Trophoblast cell (in vitro differentiated cells and primary cell): Measurements from ENCODE around the gene STRADA.

Experiments used
- DNase-seq, 2 donors: peaks; one replicate each; pipeline ENCODE4 v3.0.0-alpha.2; 2016
- H2AFZ ChIP-seq: 2 replicates; pipeline ENCODE4 v1.6.1; 2013; ENCODE audit warnings: low read length, moderate library complexity, mild to moderate bottlenecking; ENCODE audit not compliant: insufficient read depth, poor library complexity
- H2AK5ac ChIP-seq: 2 replicates; pipeline ENCODE4 v1.6.1; 2013; ENCODE audit warnings: mild to moderate bottlenecking, low read length
- H2BK120ac ChIP-seq: 2 replicates; pipeline ENCODE4 v1.6.1; 2013; ENCODE audit warnings: low read length, mild to moderate bottlenecking, moderate library complexity; ENCODE audit not compliant: insufficient read depth, poor library complexity
- H2BK12ac ChIP-seq: 2 replicates; pipeline ENCODE4 v1.6.1; 2013; ENCODE audit warnings: mild to moderate bottlenecking, low read length, moderate library complexity
- H2BK5ac ChIP-seq: 2 replicates; pipeline ENCODE4 v1.6.1; 2013; ENCODE audit warnings: low read length, low read depth, moderate library complexity, mild to moderate bottlenecking; ENCODE audit not compliant: poor library complexity
- H3K14ac ChIP-seq: 2 replicates; pipeline ENCODE4 v1.6.1; 2013; ENCODE audit warnings: mild to moderate bottlenecking, low read length
- H3K18ac ChIP-seq: 2 replicates; pipeline ENCODE4 v1.6.1; 2013; ENCODE audit warnings: mild to moderate bottlenecking, low read length
- H3K23ac ChIP-seq: 2 replicates; pipeline ENCODE4 v1.6.1; 2013; ENCODE audit warnings: low read length
- H3K27ac ChIP-seq: 2 replicates; pipeline ENCODE4 v1.5.1; 2013; ENCODE audit warnings: low read depth, mild to moderate bottlenecking, inconsistent platforms, low read length, moderate library complexity
- H3K27me3 ChIP-seq: 2 replicates; pipeline ENCODE4 v1.6.1; 2013; ENCODE audit warnings: inconsistent platforms, mild to moderate bottlenecking, low read length, moderate library complexity; ENCODE audit not compliant: insufficient read depth
- H3K36me3 ChIP-seq, 2 experiments: 1 replicate in 1 of 2; 2 replicates in 1 of 2; pipeline ENCODE4 v1.6.1; 2013; ENCODE audit warnings: low read length in 2 of 2, mild to moderate bottlenecking in 2 of 2, moderate library complexity in 1 of 2; ENCODE audit not compliant: insufficient read depth in 2 of 2, control insufficient read depth in 1 of 2
- H3K4ac ChIP-seq: 2 replicates; pipeline ENCODE4 v1.6.1; 2013; ENCODE audit warnings: low read depth, mild to moderate bottlenecking, low read length, moderate library complexity
- H3K4me1 ChIP-seq, 2 experiments: 1 replicate in 1 of 2; 2 replicates in 1 of 2; pipeline ENCODE4 v1.6.1; 2013; ENCODE audit warnings: low read length in 2 of 2, mild to moderate bottlenecking in 2 of 2, moderate library complexity in 1 of 2; ENCODE audit not compliant: insufficient read depth in 2 of 2, control insufficient read depth in 1 of 2
- H3K4me2 ChIP-seq: 2 replicates; pipeline ENCODE4 v1.6.1; 2013; ENCODE audit warnings: inconsistent platforms, mild to moderate bottlenecking, low read length, moderate library complexity
- H3K4me3 ChIP-seq: 2 replicates; pipeline ENCODE4 v1.5.1; 2013; ENCODE audit warnings: mild to moderate bottlenecking, low read depth, low read length, inconsistent platforms
- H3K79me1 ChIP-seq: one replicate; pipeline ENCODE4 v1.6.1; 2013; ENCODE audit warnings: low read length
- H3K79me2 ChIP-seq: 2 replicates; pipeline ENCODE4 v1.6.1; 2013; ENCODE audit warnings: low read length, mild to moderate bottlenecking; ENCODE audit not compliant: control insufficient read depth, insufficient read depth, poor library complexity
- H3K9ac ChIP-seq: 2 replicates; pipeline ENCODE4 v1.6.1; 2013; ENCODE audit warnings: mild to moderate bottlenecking, low read length
- H3K9me3 ChIP-seq: 2 replicates; pipeline ENCODE4 v1.6.1; 2013; ENCODE audit warnings: low read depth, mild to moderate bottlenecking, control low read depth, inconsistent platforms, low read length; ENCODE audit not compliant: insufficient read depth
- H4K12ac ChIP-seq: 2 replicates; pipeline ENCODE4 v1.6.1; 2013; ENCODE audit warnings: low read depth, mild to moderate bottlenecking, low read length, moderate library complexity
- H4K8ac ChIP-seq: 2 replicates; pipeline ENCODE4 v1.6.1; 2013; ENCODE audit warnings: low read depth, mild to moderate bottlenecking, low read length, moderate library complexity
- H4K91ac ChIP-seq: one replicate; pipeline ENCODE4 v1.6.1; 2013; ENCODE audit warnings: low read depth, mild to moderate bottlenecking, low read length, moderate library complexity
- WGBS: extraction: QIAGEN DNeasy Blood & Tissue Kit; methylation state at CpG from one replicate; pipeline ENCODE4 v1.1.7; 2013; ENCODE audit warnings: missing lambda C conversion rate; ENCODE audit not compliant: insufficient read length, insufficient coverage; ENCODE audit errors: extremely low coverage; 5-methylcytosine and 5-hydroxymethylcytosine counted together

Gene STRADA

DNA sequence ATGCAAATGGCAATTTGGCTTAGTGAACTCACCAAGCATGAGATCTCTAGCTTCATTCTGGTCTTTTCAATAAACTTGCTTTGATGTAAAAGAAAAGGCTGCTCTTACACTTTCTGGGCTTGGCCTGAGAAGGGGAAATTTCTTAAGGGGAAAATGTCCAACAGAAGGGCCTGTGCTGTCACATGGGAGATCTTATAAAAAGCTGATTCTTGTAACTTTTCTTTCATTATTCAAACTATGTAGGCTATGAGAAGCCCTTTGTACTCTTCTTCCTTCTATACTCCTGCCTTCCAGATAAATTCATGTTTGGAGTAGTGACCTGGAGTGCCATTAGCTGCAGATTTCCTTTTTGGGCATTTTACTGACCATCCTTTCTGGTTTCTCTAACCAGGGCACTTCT lies 58.6 kb downstream of the STRADA start:
- H3K4me1 ChIP-seq = peaks cover 6 to 7% of the 10 kb centered on the region in 2 experiments

DNA sequence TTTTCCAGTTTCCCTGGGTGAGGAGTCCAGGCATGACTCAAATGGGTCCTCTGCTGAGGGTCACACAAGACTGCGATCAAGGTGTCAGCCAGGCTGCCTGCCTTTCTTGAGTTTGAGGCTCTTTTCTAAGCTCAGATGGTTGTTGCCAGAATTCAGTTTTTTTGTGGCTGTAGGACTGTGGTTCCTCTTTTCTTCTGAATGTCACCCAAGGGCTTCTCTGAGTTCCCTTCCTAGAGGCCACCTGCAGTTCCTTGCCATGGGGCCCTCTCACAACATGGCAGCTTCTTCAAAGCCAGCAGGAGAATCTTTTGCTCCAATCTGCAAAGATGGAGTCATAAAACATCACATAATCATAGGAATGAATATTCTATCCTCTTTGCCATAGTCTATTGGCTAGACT lies 59.2 kb downstream of the STRADA start:
- Histone ChIP-seq H4K12ac (no peak overlapping the region), H4K91ac (no peak overlapping the region), H3K27me3 (no peaks in the 10 kb centered on the region), H3K4me2 (no peak overlapping the region), H3K36me3 (peaks cover 7 to 10% of the 10 kb centered on the region in 2 experiments), H2AFZ (no peak overlapping the region), H3K18ac (no peak overlapping the region), H3K23ac (no peak overlapping the region), H3K79me2 (no peaks in the 10 kb centered on the region), H2AK5ac (no peak overlapping the region), H3K4me1 (peaks cover 6 to 7% of the 10 kb centered on the region in 2 experiments), H2BK120ac (no peak overlapping the region), H2BK12ac (no peak overlapping the region), H3K9me3 (no peaks in the 10 kb centered on the region), H3K9ac (no peak overlapping the region), H3K27ac (no peak overlapping the region), H3K14ac (no peak overlapping the region), H3K4me3 (no peak overlapping the region), H3K4ac (no peak overlapping the region), H3K79me1 (peaks cover 2% of the 10 kb centered on the region), H4K8ac (no peak overlapping the region), H2BK5ac (no peak overlapping the region)
- WGBS = no CpG with 5 or more reads among the region's 1 CpG
- DNase-seq = no peak

More for the DNA sequence above, 58.6 kb downstream of the STRADA start:
- Histone ChIP-seq H3K27me3 (no peaks in the 10 kb centered on the region), H3K23ac (no peak overlapping the region), H3K14ac (no peak overlapping the region), H3K79me1 (peaks cover 2% of the 10 kb centered on the region), H3K18ac (no peak overlapping the region), H3K36me3 (peaks cover 4 to 5% of the 10 kb centered on the region in 2 experiments), H3K9me3 (no peaks in the 10 kb centered on the region), H2BK120ac (no peak overlapping the region), H4K91ac (no peak overlapping the region), H4K12ac (no peak overlapping the region), H3K4me3 (no peak overlapping the region), H2AK5ac (no peak overlapping the region), H3K4me2 (no peak overlapping the region), H4K8ac (no peak overlapping the region), H2BK5ac (no peak overlapping the region), H3K9ac (no peak overlapping the region), H3K4ac (no peak overlapping the region), H2AFZ (no peak overlapping the region), H2BK12ac (no peak overlapping the region), H3K27ac (no peak overlapping the region), H3K79me2 (no peaks in the 10 kb centered on the region)
- no peak for DNase-seq

DNA sequence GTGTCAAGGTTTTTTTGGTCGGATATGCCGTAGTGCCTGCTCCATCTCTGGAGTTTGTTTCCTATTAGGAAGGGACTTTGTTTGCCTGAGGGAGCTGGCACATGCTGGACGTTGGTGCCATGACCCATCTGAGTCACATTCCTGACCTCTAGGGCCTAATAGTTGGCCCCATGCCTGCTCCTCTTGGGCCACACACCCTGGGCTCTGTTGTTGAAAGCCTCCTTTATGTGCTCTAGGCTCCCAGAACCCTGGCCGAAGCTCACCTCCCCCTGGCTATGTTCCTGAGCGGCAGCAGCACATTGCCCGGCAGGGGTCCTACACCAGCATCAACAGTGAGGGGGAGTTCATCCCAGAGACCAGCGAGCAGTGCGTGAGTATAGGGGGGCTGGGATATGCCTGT lies 60.1 kb downstream of the STRADA start:
- H4K91ac ChIP-seq = no peak overlapping the region
- no peak overlapping the region for H2BK5ac ChIP-seq
- H3K9ac ChIP-seq = no peak overlapping the region
- H2BK12ac ChIP-seq = no peak overlapping the region
- H2BK120ac ChIP-seq = no peak overlapping the region
- no peak overlapping the region for H3K14ac ChIP-seq
- H3K27me3 ChIP-seq = no peaks in the 10 kb centered on the region
- no peak overlapping the region for H3K4me3 ChIP-seq
- DNase-seq = no peak
- H3K4me2 ChIP-seq = no peak overlapping the region
- peak overlapping the region; percentile 14 for H3K27ac ChIP-seq
- no peaks in the 10 kb centered on the region for H3K9me3 ChIP-seq
- peaks cover 6 to 7% of the 10 kb centered on the region in 2 experiments for H3K4me1 ChIP-seq
- H3K36me3 ChIP-seq = peaks cover 7 to 10% of the 10 kb centered on the region in 2 experiments
- peaks cover 2% of the 10 kb centered on the region for H3K79me1 ChIP-seq
- H4K12ac ChIP-seq = no peak overlapping the region
- H4K8ac ChIP-seq = no peak overlapping the region
- no peak overlapping the region for H3K4ac ChIP-seq
- H3K79me2 ChIP-seq = no peaks in the 10 kb centered on the region
- no peak overlapping the region for H3K23ac ChIP-seq
- no peak overlapping the region for H2AFZ ChIP-seq
- WGBS = no CpG with 5 or more reads among the region's 8 CpGs
- H2AK5ac ChIP-seq = no peak overlapping the region
- no peak overlapping the region for H3K18ac ChIP-seq

DNA sequence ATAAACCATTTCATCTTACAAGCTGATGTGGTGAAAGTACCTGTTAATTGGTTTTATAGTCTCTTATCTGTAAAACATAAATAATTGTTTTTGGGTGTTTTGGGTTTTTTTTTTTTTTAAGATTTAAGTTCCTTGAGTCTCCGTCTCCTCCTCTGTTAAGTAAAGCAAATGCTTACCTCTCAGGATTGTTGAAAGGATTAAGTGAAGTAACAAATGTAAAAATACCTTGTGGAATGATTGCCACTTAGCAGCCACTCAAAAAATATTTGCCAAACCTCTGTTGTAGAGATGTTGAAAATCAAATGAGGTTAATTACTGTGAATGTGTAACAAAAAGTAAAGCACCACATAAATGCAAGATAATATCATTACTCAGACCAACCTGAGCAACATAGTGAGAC lies 60.9 kb downstream of the STRADA start:
- H3K14ac ChIP-seq = no peak overlapping the region
- H3K4ac ChIP-seq = no peak overlapping the region
- H2BK12ac ChIP-seq = no peak overlapping the region
- H3K27ac ChIP-seq = no peak overlapping the region
- H3K79me2 ChIP-seq = no peaks in the 10 kb centered on the region
- no peak overlapping the region for H4K12ac ChIP-seq
- no peak overlapping the region for H3K18ac ChIP-seq
- H3K4me1 ChIP-seq = peaks cover 6 to 7% of the 10 kb centered on the region in 2 experiments
- H3K9me3 ChIP-seq = no peaks in the 10 kb centered on the region
- H3K27me3 ChIP-seq = no peaks in the 10 kb centered on the region
- no peak overlapping the region for H3K4me3 ChIP-seq
- H2BK120ac ChIP-seq = no peak overlapping the region
- no peak overlapping the region for H3K23ac ChIP-seq
- H3K4me2 ChIP-seq = no peak overlapping the region
- no CpG with 5 or more reads among the region's 1 CpG for WGBS
- H4K91ac ChIP-seq = no peak overlapping the region
- H3K9ac ChIP-seq = no peak overlapping the region
- no peak overlapping the region for H4K8ac ChIP-seq
- H2BK5ac ChIP-seq = no peak overlapping the region
- H2AK5ac ChIP-seq = no peak overlapping the region
- H3K79me1 ChIP-seq = peaks cover 2% of the 10 kb centered on the region
- peaks cover 7 to 10% of the 10 kb centered on the region in 2 experiments for H3K36me3 ChIP-seq
- H2AFZ ChIP-seq = no peak overlapping the region
- DNase-seq = no peak
